Activated naive CD4-positive, alpha-beta T cell treated with anti-CD3 and anti-CD28 coated beads, Interleukin-2, amount 10 ng/mL, durations not matched to agents 7 days and 5 days (primary cell): ENCODE data around the gene ZKSCAN3.
"Not testable (repeated sequence)": the region's sequence is repeated elsewhere in the genome, so short reads cannot be mapped to it uniquely, and the experiment has no call there.

Source experiments
- CTCF ChIA-PET: fragments of 350-600 bp; sonication (Branson Sonifier 250); formaldehyde crosslinking; loops from one replicate; lab custom pipeline; 2021; ENCODE audit warnings: antibody characterized with exemption; lab: Charles Lee
- DNase-seq: peaks from one replicate; pipeline ENCODE4 v3.0.0-alpha.2; 2020
- H3K27ac Mint-ChIP-seq: one replicate; pipeline ENCODE4 v1.8.0; 2021; ENCODE audit warnings: mild to moderate bottlenecking, moderate library complexity, mixed read lengths
- H3K27me3 Mint-ChIP-seq: one replicate; pipeline ENCODE4 v1.8.0; 2021; ENCODE audit warnings: mild to moderate bottlenecking, mixed read lengths
- H3K36me3 Mint-ChIP-seq: one replicate; pipeline ENCODE4 v1.8.0; 2021; ENCODE audit warnings: mixed read lengths
- H3K4me1 Mint-ChIP-seq: one replicate; pipeline ENCODE4 v1.8.0; 2021; ENCODE audit warnings: mixed read lengths
- H3K4me3 Mint-ChIP-seq: one replicate; pipeline ENCODE4 v1.8.0; 2021; ENCODE audit warnings: mild to moderate bottlenecking, moderate library complexity, mixed read lengths
- H3K9me3 Mint-ChIP-seq: one replicate; pipeline ENCODE4 v1.8.0; 2021; ENCODE audit warnings: mixed read lengths

The ZKSCAN3 gene

GRCh38 chr6:28349892-28350737 is at the start of gene ZKSCAN3:
TSS of gene ZKSCAN3 (plus strand) at chr6:28349947. CDS start at chr6:28359587, 9,640 bp downstream.
- H3K27ac Mint-ChIP-seq: peak within 1 kb of the TSS; percentile 94
- H3K27me3 Mint-ChIP-seq: peaks cover 26% of the 10 kb centered on the region
- DNase-seq: peak; percentile 92
- H3K9me3 Mint-ChIP-seq: peaks cover 6% of the 10 kb centered on the region
- peak within 1 kb of the TSS; percentile 97 for H3K4me3 Mint-ChIP-seq
- CTCF ChIA-PET: interaction anchor here (0.9 to 1.2 kb wide), 2 partner anchors 12 to 83 kb away, joined by 3 read pairs; partner anchors contain the start of gene ZSCAN26
- peaks cover 34% of the 10 kb centered on the region for H3K4me1 Mint-ChIP-seq
- H3K36me3 Mint-ChIP-seq: peaks cover 18% of the 10 kb centered on the region

- no peak for DNase-seq
- CTCF ChIA-PET: no interaction called here
- peaks cover 6% of the 10 kb centered on the region for H3K4me1 Mint-ChIP-seq
- no peak overlapping the region for H3K4me3 Mint-ChIP-seq
- no peak overlapping the region for H3K27ac Mint-ChIP-seq
- H3K36me3 Mint-ChIP-seq: no peaks in the 10 kb centered on the region
- no peaks in the 10 kb centered on the region for H3K9me3 Mint-ChIP-seq
- peaks cover 9% of the 10 kb centered on the region for H3K27me3 Mint-ChIP-seq
These were observed 46.2 kb upstream of the ZKSCAN3 start for GRCh38 chr6:28303570-28303969.

GRCh38 chr6:28306363-28306762 is 43.4 kb upstream of the ZKSCAN3 start:
- H3K4me1 Mint-ChIP-seq, H3K27ac Mint-ChIP-seq, DNase-seq, H3K4me3 Mint-ChIP-seq, H3K36me3 Mint-ChIP-seq, CTCF ChIA-PET, H3K9me3 Mint-ChIP-seq: not testable (repeated sequence)
- peaks cover 17% of the 10 kb centered on the region for H3K27me3 Mint-ChIP-seq

- peaks cover 26% of the 10 kb centered on the region for H3K27me3 Mint-ChIP-seq
- CTCF ChIA-PET: no interaction called here
- no peak overlapping the region for H3K4me3 Mint-ChIP-seq
- H3K36me3 Mint-ChIP-seq: no peaks in the 10 kb centered on the region
- DNase-seq: no peak
- H3K4me1 Mint-ChIP-seq: no peaks in the 10 kb centered on the region
- no peak overlapping the region for H3K27ac Mint-ChIP-seq
- no peaks in the 10 kb centered on the region for H3K9me3 Mint-ChIP-seq
These were observed 38.5 kb upstream of the ZKSCAN3 start for GRCh38 chr6:28311139-28311823.

- H3K27ac Mint-ChIP-seq: no peak overlapping the region
- no peaks in the 10 kb centered on the region for H3K36me3 Mint-ChIP-seq
- H3K4me1 Mint-ChIP-seq: no peaks in the 10 kb centered on the region
- no peak overlapping the region for H3K4me3 Mint-ChIP-seq
- no peak for DNase-seq
- H3K9me3 Mint-ChIP-seq: no peaks in the 10 kb centered on the region
- CTCF ChIA-PET: no interaction called here
- H3K27me3 Mint-ChIP-seq: peaks cover 25% of the 10 kb centered on the region
These were observed 36.8 kb upstream of the ZKSCAN3 start for GRCh38 chr6:28312939-28313338.

- Mint-ChIP-seq H3K27ac (no peak overlapping the region), H3K4me1 (no peaks in the 10 kb centered on the region), H3K36me3 (no peaks in the 10 kb centered on the region), H3K4me3 (no peak overlapping the region), H3K9me3 (no peaks in the 10 kb centered on the region), H3K27me3 (peaks cover 28% of the 10 kb centered on the region)
- no peak for DNase-seq
- CTCF ChIA-PET: interaction anchor here (0.5 kb wide), 1 partner anchor 393 kb away, joined by 3 read pairs; no protein-coding TSS in a partner anchor
These were observed 34.1 kb upstream of the ZKSCAN3 start for GRCh38 chr6:28315628-28316027.

- H3K4me3 Mint-ChIP-seq, H3K27ac Mint-ChIP-seq, H3K36me3 Mint-ChIP-seq, H3K4me1 Mint-ChIP-seq, DNase-seq, H3K9me3 Mint-ChIP-seq: not testable (repeated sequence)
- peaks cover 22% of the 10 kb centered on the region for H3K27me3 Mint-ChIP-seq
- CTCF ChIA-PET: interaction anchor here (0.8 kb wide), 1 partner anchor 20 kb away, joined by 3 read pairs; no protein-coding TSS in a partner anchor
These were observed 31.9 kb upstream of the ZKSCAN3 start for GRCh38 chr6:28317866-28318265.

GRCh38 chr6:28322661-28323060 is 27.1 kb upstream of the ZKSCAN3 start:
- Mint-ChIP-seq H3K27ac (no peak overlapping the region), H3K4me1 (no peaks in the 10 kb centered on the region), H3K27me3 (peaks cover 19% of the 10 kb centered on the region), H3K4me3 (no peak overlapping the region), H3K9me3 (peaks cover 32% of the 10 kb centered on the region), H3K36me3 (peaks cover 12% of the 10 kb centered on the region)
- CTCF ChIA-PET: no interaction called here
- DNase-seq: no peak

GRCh38 chr6:28323813-28324424 is 25.8 kb upstream of the ZKSCAN3 start:
- no peaks in the 10 kb centered on the region for H3K4me1 Mint-ChIP-seq
- peaks cover 16% of the 10 kb centered on the region for H3K27me3 Mint-ChIP-seq
- peaks cover 38% of the 10 kb centered on the region for H3K9me3 Mint-ChIP-seq
- H3K27ac Mint-ChIP-seq: no peak overlapping the region
- DNase-seq: no peak
- H3K36me3 Mint-ChIP-seq: peaks cover 12% of the 10 kb centered on the region
- no peak overlapping the region for H3K4me3 Mint-ChIP-seq
- CTCF ChIA-PET: no interaction called here

GRCh38 chr6:28326371-28326948 is 23.3 kb upstream of the ZKSCAN3 start:
- CTCF ChIA-PET: no interaction called here
- Mint-ChIP-seq H3K9me3 (peaks cover 43% of the 10 kb centered on the region), H3K4me1 (no peaks in the 10 kb centered on the region), H3K4me3 (no peak overlapping the region), H3K36me3 (peaks cover 12% of the 10 kb centered on the region), H3K27me3 (peaks cover 8% of the 10 kb centered on the region), H3K27ac (no peak overlapping the region)
- no peak for DNase-seq

- no peaks in the 10 kb centered on the region for H3K4me1 Mint-ChIP-seq
- H3K36me3 Mint-ChIP-seq: peaks cover 12% of the 10 kb centered on the region
- CTCF ChIA-PET: no interaction called here
- peaks cover 35% of the 10 kb centered on the region for H3K9me3 Mint-ChIP-seq
- H3K4me3 Mint-ChIP-seq: no peak overlapping the region
- H3K27me3 Mint-ChIP-seq: peaks cover 3% of the 10 kb centered on the region
- H3K27ac Mint-ChIP-seq: no peak overlapping the region
- DNase-seq: no peak
These were observed 19.7 kb upstream of the ZKSCAN3 start for GRCh38 chr6:28330041-28330440.

GRCh38 chr6:28333047-28333446 is 16.7 kb upstream of the ZKSCAN3 start:
- Mint-ChIP-seq H3K9me3 (peaks cover 10% of the 10 kb centered on the region), H3K4me3 (no peak overlapping the region), H3K36me3 (no peaks in the 10 kb centered on the region), H3K27me3 (peaks cover 3% of the 10 kb centered on the region), H3K4me1 (no peaks in the 10 kb centered on the region), H3K27ac (no peak overlapping the region)
- DNase-seq: no peak
- CTCF ChIA-PET: interaction anchor here (0.9 kb wide), 1 partner anchor 23 kb away, joined by 3 read pairs; no protein-coding TSS in a partner anchor

- Mint-ChIP-seq H3K27ac (no peak overlapping the region), H3K4me1 (no peaks in the 10 kb centered on the region), H3K4me3 (no peak overlapping the region), H3K9me3 (peaks cover 10% of the 10 kb centered on the region), H3K27me3 (peaks cover 3% of the 10 kb centered on the region), H3K36me3 (no peaks in the 10 kb centered on the region)
- DNase-seq: no peak
- CTCF ChIA-PET: no interaction called here
These were observed 16.1 kb upstream of the ZKSCAN3 start for GRCh38 chr6:28333599-28334018.
